Stimulated activated CD4-positive, alpha-beta T cell treated with anti-CD3 and anti-CD28 coated beads, Interleukin-12 subunit alpha, Interleukin-12 subunit beta, amount 100 ng/mL, for 24 hours (primary cell): Measurements from ENCODE around the gene RIMKLA.

Source experiments
- DNase-seq, 2 experiments: peaks; one replicate each; pipeline ENCODE4 v3.0.0-alpha.2; 2020; ENCODE audit warnings: low read depth in 2 of 2

The RIMKLA gene

GRCh38 chr1:42372796-42373195 is 7.8 kb upstream of the RIMKLA start:
- no peak for DNase-seq

- DNase-seq: no peak
Measured at GRCh38 chr1:42379794-42380585, 602 bp upstream of the RIMKLA start.

GRCh38 chr1:42381280-42381673 is 685 bp downstream of the RIMKLA start:
- no peak for DNase-seq

- no peak for DNase-seq
Measured at GRCh38 chr1:42385283-42385682, 4.7 kb downstream of the RIMKLA start.

- no peak for DNase-seq
Measured at GRCh38 chr1:42386051-42386450, 5.5 kb downstream of the RIMKLA start.

GRCh38 chr1:42392255-42392654 is 11.7 kb downstream of the RIMKLA start:
- DNase-seq: no peak

GRCh38 chr1:42392967-42393848 is 12.6 kb downstream of the RIMKLA start:
- no peak for DNase-seq

GRCh38 chr1:42399315-42400100 is 18.9 kb downstream of the RIMKLA start:
- DNase-seq: no peak

- no peak for DNase-seq
Measured at GRCh38 chr1:42403880-42404400, 23.3 kb downstream of the RIMKLA start.

- no peak for DNase-seq
Measured at GRCh38 chr1:42414551-42415496, 34.2 kb downstream of the RIMKLA start.

GRCh38 chr1:42417166-42417565 is 36.6 kb downstream of the RIMKLA start:
- DNase-seq: no peak

GRCh38 chr1:42418516-42418915 is 37.9 kb downstream of the RIMKLA start:
- DNase-seq: no peak

- DNase-seq: no peak
Measured at GRCh38 chr1:42419126-42419821, 38.7 kb downstream of the RIMKLA start.

GRCh38 chr1:42420121-42420520 is 39.5 kb downstream of the RIMKLA start:
- DNase-seq: no peak

GRCh38 chr1:42420911-42421585 is 40.5 kb downstream of the RIMKLA start:
- DNase-seq: no peak

- no peak for DNase-seq
Measured at GRCh38 chr1:42422737-42423136, 42.1 kb downstream of the RIMKLA start.

GRCh38 chr1:42423681-42424080 is 43.1 kb downstream of the RIMKLA start:
- DNase-seq: no peak

GRCh38 chr1:42424201-42424600 is 43.6 kb downstream of the RIMKLA start:
- DNase-seq: no peak

GRCh38 chr1:42427240-42427639 is 46.6 kb downstream of the RIMKLA start:
- DNase-seq: no peak

GRCh38 chr1:42429603-42430002 is 49.0 kb downstream of the RIMKLA start:
- DNase-seq: no peak
